ENCODE data around the gene ENOX1.

ENOX1 gene

GRCh38 chr13:43434191-43434590 lies 352.6 kb downstream of the ENOX1 start:
- no peak for DNase-seq (ENCODE audit: low read depth)
- TF ChIP-seq CTCF (IDR thresholded peaks at IDR 0.05; ENCODE audit: insufficient read depth, low read depth, low read length, missing control alignments) = no peak
- H3K4me3 ChIP-seq (ENCODE audit: low read depth, low read length) = no peak overlapping the region

DNA sequence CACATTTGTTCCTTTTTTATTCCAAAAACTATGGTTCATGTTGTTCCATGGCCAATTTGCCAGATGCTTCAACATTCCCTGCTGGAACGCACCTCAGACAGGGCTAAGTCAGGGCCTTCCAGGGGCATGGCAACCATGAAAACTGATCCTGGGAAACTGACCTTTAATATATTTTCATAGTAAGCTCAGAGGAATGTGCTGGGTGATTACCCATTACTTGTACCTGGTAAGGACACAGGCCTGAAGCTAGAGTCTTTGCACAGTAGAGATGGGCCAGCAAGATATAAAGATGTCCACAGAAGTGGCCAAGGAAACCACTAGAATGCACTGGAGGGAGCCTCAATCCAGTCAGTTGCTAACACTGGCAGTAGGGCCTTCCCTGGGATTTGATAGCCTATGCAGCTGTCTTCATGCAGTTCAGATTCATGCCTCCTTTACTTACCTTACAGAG lies 353.1 kb downstream of the ENOX1 start:
- no peak overlapping the region for H3K4me3 ChIP-seq (ENCODE audit: low read depth, low read length)
- no peak for TF ChIP-seq CTCF (IDR thresholded peaks at IDR 0.05; ENCODE audit: insufficient read depth, low read depth, low read length, missing control alignments)
- no peak for DNase-seq (ENCODE audit: low read depth)

DNA sequence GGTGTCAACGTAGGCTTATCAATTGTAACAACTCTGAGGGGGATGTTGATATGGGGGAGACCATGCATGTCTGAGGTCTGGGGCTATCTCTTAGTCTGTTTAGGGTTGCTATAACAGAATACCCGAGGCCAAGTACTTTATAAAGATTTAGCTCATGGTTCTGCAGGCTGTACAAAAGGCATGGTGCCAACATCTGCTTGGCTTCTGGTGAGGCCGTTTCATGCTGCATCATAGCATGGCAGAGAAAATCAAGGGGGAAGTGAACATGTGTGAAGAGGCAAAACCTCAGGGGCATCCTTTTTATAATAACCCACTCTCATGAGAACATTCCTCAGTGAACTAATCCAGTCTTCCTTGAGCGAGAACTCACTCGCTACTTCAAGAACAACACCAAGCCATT lies 353.8 kb downstream of the ENOX1 start:
- no peak for TF ChIP-seq CTCF (IDR thresholded peaks at IDR 0.05; ENCODE audit: insufficient read depth, low read depth, low read length, missing control alignments)
- no peak overlapping the region for H3K4me3 ChIP-seq (ENCODE audit: low read depth, low read length)
- DNase-seq (ENCODE audit: low read depth) = no peak

- H3K4me3 ChIP-seq (ENCODE audit: low read depth, low read length) = no peak overlapping the region
- DNase-seq (ENCODE audit: low read depth) = no peak
These were observed 354.9 kb downstream of the ENOX1 start for GRCh38 chr13:43431841-43432240.

GRCh38 chr13:43431290-43431716 lies 355.5 kb downstream of the ENOX1 start:
- no peak for DNase-seq (ENCODE audit: low read depth)
- no peak overlapping the region for H3K4me3 ChIP-seq (ENCODE audit: low read depth, low read length)
- TF ChIP-seq CTCF (IDR thresholded peaks at IDR 0.05; ENCODE audit: insufficient read depth, low read depth, low read length, missing control alignments) = no peak

More at GRCh38 chr13:43431841-43432240, 354.9 kb downstream of the ENOX1 start:
- TF ChIP-seq CTCF (IDR thresholded peaks at IDR 0.05; ENCODE audit: insufficient read depth, low read depth, low read length, missing control alignments) = no peak

GRCh38 chr13:43428545-43429296 lies 358.1 kb downstream of the ENOX1 start:
- no peak for TF ChIP-seq CTCF (IDR thresholded peaks at IDR 0.05; ENCODE audit: insufficient read depth, low read depth, low read length, missing control alignments)
- DNase-seq (ENCODE audit: low read depth) = peak; percentile 64
- H3K4me3 ChIP-seq (ENCODE audit: low read depth, low read length) = no peak overlapping the region

GRCh38 chr13:43426355-43426754 lies 360.4 kb downstream of the ENOX1 start:
- no peak overlapping the region for H3K4me3 ChIP-seq (ENCODE audit: low read depth, low read length)
- no peak for TF ChIP-seq CTCF (IDR thresholded peaks at IDR 0.05; ENCODE audit: insufficient read depth, low read depth, low read length, missing control alignments)
- no peak for DNase-seq (ENCODE audit: low read depth)
